GM21515 (cell line): ENCODE measurements around the gene TMEM229A.
"Not testable (repeated sequence)": the region's sequence is repeated elsewhere in the genome, so short reads cannot be mapped to it uniquely, and the experiment has no call there.

ENCODE experiments used
- ATAC-seq: cut with Tn5 transposase; IDR thresholded peaks from one replicate; pipeline ENCODE4 v1.9.1; 2021; ENCODE audit not compliant: unreplicated experiment

Gene TMEM229A

DNA sequence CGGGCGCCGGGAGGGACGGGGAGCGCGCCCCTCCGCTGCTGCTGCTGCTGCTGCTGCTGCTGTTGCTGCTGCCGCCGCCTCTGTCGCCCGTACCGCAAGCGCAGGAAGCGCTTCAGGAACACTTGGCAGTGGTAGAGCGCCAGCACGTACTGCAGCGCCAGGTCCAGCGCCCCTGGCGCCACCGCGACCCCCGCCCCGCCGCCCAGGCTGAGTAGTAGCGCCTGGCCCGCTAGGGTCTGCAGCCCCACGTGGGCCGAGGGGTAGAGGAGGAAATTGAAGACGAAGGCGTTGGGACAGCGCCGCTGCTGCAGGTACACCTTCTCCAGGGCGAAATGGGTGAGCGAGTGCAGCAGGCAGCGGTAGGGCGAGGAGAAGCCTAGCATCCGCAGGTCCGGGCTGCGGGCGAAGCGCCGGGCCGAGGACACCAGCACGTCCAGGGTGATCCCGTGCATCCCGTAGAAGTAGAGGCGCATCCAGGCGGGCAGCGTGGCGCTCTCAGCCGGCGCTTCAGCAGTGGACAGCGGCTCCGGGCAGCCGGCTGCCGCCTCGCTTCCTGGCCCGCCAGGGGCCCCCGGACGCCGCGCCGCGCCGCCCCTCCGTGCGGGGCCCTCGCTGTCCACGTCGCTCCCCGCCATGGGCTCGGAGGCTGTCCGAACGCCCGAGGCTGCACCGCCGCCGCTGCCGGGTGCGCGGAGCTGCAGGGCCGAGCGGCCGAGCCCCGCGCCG lies at the start of gene TMEM229A:
Gene TMEM229A (minus strand): TSS at position 699 of the 726 bp plus-strand sequence. CDS start 64 bp downstream, at position 635.
- ATAC-seq, result no peak

DNA sequence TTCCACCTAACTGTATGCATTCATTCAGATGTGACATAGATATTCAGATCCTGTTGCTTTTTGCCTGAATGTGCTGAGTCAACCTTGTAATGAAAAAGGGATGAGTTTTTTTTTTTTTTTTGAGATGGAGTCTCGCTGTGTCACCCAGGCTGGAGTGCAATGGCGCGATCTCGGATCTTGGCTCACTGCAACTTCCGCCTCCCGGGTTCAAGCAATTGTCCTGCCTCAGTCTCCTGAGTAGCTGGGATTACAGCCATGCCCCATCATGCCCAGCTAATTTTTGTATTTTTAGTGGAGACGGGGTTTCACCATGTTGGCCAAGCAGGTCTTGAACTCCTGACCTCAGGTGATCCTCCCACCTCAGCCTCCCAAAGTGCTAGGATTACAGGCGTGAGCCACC lies 49.4 kb upstream of the TMEM229A start:
- not testable (repeated sequence) for ATAC-seq

DNA sequence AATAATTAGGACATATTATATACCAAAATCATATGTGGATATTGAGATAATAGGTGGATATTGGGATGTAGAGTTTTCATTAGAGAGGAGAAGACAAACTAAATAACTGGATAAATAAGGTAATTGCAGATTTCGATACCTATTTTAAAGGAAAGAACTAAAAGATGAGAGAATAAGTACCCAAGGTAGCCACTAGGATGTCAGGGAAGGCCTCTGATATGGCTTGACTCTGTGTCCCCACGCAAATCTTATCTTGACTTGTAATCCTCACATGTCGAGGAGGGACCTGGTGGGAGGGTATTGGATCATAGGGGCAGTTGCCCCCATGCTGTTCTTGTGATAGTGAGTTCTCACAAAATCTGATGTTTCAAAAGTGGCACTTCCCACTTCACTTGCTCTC lies 44.7 kb upstream of the TMEM229A start:
- no peak for ATAC-seq

DNA sequence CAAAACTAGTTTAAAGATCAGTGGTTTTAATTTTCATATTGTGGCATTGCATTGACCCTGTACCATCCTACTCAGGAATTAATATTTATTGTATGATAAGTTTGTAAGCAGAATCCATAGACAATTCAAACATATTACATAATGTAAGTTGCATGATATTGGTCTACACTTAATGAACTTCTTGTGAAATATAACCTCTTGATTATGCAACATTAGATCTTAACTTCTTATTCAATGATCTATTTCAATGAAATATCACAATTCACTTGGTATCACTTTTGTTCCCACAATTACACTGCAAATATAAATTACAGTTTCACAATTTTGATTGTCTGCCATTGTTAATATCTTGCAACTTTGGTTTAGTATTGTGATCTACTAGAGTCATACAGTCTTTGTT lies 44.0 kb upstream of the TMEM229A start:
- ATAC-seq, result no peak

DNA sequence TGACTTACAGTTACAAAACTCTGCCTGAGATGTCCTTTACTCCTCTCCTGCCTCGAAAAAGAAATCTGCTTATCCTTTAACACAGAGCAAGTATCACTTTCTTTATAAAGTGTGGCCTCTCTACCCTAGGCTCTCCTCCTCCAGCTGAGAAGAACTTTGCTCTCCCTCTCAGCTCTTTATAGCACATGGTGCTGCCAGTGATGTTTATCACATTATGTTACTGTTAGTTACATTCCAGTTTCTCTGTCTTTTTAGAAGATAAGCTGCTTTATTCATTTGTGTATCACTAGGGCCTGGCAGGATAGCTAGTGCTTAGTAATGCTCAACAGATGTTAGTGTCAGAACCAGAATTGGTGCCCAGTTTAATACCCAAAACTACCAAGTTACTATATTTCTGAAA lies 41.1 kb upstream of the TMEM229A start:
- ATAC-seq, result no peak

DNA sequence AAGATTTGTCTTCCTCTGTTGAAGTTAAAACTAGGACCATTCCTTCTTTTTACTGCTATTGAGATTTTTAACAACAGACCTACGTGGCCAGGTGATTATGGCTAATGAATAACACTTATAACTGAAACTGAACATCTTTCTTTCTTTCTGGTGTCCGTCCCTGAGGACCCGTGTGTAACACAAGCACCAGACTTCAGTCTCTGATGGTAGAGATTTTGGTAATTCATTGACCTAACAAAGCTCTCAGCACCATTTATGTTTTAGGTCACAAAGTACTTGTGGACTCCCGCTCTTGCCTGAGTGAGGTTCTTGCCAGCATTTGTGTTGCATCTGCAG lies 40.4 kb upstream of the TMEM229A start:
- no peak for ATAC-seq

DNA sequence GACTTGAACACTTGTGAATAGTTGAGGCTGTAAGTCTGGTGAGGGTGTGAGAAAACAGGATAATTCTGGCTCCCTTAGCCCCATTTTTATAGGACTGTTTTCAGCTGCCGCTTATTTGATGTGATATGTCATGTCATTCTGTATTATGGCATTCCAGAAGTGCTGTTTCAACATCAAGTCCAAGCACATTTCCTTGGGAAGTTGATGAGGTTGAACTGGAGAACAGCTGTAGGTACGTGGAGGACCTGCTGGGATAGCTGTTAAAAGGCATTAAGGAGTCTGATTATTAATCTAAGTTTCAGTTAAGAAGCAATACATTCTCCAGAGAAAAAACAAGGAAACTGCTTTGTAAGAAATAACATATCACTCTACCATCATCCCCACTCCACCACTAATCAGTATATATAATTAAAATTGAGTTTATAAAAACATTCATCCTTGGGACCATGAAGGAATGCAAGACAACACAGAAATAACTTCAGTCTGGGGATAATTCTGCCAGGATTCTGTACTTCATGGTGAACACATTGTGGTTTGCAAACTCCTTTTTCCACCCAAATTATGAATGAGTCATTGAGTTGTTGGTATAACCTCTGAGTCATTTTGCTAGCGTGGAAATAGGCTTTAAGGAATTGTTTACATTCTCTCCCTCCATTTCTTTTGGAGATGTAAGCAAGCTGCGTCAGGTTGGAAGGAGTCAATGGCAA lies 39.9 kb upstream of the TMEM229A start:
- ATAC-seq, result no peak

DNA sequence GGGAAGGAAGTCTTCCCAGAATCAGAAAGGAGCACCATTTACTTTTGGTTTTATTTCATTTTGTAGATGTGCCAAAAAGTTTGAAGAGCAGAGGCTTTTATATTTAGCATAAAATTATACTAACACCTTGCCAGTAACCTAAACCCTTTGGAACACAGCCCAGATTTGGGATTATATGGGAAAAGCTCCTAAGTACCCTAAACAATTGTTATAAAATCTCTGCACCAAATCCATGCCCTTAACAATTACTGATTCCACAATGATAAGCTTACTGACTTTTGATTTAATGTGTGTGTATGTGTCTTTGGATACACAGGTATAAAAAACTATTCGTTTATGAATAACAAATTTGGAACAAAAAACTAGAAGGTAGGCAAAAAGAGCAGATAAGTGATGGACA lies 39.0 kb upstream of the TMEM229A start:
- ATAC-seq, result no peak

DNA sequence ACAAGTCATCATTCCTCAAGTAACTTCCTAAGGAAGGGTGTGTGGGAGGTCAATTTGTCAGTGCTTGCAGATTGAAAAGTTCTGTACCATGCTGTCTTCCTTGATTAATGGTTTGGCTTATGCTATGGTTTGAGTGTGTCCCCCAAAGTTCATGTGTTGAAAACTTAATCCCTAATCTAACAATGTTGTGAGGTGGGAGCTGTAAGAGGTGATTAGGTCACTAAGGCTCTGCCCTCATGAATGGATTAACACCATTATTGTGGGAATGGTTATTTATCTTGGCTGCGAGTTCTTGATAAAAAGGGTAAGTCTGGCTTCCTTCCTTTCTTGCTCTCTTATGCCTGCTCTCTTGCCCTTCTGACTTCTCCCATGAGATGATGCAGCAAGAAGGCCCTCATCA lies 29.3 kb upstream of the TMEM229A start:
- no peak for ATAC-seq

DNA sequence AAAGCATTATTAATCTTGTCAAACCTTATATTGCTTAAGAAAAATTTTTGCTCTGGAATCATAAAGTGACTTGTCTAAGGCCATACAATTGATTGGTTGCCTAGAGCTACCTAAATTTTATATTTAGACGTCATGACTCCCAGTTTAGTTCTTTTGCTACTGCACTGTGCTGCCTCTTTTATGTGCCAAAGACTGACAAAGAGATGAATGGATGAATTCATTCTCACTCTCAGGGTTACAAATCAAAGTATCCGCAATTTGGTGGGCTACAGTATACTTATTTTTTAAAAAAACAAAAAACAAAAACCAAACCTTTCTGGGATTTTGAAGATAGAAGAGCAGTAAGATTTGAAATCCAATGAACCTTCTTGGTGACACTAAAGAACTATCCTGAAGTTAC lies 27.7 kb upstream of the TMEM229A start:
- ATAC-seq, result no peak

DNA sequence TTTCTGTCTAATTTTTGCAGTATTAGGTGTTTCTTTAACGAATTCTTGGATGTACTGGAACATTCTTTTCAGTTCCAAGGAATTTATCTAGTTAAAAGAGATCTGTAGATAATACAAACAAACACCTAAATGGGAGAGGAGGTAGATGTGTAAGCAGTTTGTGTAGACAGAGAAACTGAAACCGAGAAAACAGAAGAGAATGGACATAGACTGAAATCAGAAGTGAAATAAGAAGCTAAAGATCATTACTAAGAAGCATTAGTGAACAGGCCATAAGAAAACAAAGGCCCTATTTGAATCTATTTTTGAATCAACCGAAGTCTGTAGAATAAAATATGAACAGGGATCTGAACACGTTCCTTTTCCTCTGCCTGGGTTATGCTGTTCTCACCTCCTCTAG lies 26.5 kb upstream of the TMEM229A start:
- ATAC-seq, result peak; percentile 100

DNA sequence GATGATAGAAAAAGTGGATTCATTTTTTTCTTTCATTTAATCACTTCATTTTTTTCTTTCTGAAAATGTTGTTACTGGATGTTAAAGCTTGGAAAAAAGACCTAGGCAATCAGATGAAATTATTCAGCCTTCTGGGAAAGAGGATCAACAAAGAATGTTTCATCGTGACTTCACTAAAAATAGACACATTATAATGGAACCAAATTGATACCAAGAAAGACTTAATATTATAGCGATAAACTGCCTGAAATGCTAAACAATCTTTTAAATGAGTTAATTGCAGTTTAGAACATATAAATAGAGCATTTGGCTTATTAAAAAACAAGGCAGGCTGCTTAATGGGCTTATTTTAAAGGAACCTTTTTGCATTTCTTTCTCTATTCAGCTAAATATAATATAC lies 25.6 kb upstream of the TMEM229A start:
- ATAC-seq, result no peak

DNA sequence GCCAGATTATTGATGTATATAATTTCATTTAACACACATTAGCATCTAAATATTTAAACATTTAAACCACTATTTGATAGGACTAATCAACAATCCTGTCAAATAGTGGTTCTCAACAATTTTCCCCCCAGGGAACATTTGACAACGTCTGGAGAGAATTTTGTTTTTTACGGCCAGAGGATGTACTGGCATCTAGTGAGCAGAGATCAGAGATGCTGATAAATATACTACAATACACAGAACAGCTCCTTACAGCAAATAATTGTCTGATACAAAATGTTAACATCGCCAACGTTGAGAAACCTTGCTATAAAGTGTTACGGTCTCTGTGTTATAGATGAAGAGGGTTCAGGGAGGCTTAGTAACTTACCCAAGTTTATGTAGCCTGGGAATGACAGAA lies 25.0 kb upstream of the TMEM229A start:
- no peak for ATAC-seq

DNA sequence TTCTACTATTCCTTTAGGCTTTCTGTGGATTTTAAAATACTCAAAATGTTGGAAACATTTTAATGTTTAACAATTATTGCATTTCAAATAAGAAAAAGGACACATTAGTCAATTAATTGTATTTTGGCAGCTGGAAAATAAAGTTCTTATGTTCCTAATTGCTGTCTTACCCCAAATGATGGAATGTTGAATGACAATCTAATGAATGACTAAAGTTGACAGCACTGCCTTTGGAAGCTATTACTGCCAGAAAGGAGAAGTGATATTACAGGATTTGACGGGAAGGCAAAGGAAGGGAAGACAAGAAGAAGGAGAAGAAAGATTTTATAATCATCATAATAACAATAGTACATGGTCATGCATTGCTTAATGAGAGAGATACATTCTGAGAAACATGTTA lies 23.4 kb upstream of the TMEM229A start:
- ATAC-seq, result no peak

DNA sequence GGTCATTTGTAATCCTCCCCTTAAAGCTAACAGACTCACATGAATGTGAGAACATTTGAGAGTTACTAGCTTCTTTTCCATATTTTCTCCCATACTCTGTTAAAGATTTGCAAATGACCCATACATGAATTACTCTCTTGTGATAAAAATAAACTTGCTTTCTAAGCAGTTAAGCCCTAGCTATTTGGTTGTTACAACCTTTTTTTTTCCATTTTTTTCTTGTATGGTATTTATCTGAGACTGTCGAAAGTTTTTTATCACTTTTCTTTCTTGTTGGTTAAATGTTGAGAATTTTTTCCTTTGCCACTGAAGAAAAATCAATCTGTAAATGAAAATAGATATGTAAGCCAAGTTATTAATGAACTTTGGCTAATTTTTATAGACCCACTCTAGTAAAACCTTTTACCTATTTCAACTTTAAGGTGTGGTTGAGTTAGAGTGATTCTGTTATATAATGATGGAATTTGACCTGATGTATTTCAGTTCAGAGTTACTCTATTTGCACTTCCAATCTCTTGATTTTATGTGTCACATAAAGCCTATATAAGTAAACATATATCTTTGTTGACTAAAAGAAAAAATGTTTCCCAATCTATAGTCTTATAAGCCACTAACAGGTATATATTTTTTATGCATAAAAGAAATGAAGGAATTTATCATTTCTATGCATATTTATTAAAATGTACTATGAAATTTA lies 19.0 kb upstream of the TMEM229A start:
- ATAC-seq, result no peak

DNA sequence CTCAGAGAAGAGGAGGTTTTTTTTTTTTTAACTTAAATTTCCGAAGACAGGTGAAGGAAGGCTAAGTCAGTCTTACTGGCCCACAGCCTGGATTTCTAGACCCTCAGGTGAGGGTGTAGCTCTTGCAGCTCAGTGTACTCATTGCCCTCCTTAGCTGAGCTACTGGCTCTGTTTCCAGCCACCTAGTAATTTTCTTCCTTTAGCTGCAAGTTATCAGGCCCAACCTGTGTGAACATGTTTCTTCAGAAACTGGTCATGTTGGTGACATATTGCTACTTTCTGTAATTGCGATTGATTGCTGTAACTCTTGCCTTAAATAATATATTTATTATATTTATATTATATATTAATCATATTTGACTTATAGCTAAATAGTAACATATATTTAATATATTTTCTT lies 10.0 kb upstream of the TMEM229A start:
- ATAC-seq, result no peak

DNA sequence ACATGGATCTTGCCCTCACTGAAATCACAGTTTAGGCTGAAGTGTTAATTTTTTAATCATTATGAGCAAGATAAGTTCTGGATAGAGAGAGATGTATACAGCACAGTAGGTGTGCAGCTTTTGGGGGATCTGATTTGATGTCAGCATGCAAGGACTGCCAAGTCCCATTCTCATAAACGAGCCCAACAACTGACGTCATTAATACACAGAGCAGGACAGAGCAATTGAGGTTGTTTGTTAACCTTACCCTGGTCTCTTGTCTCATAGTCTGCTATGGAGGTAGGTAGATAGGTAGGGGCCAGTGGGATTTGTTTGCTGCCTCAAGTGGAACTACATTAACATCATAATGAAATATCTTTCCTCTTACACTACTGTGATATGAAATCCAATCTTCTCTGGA lies 8.6 kb upstream of the TMEM229A start:
- ATAC-seq, result no peak

DNA sequence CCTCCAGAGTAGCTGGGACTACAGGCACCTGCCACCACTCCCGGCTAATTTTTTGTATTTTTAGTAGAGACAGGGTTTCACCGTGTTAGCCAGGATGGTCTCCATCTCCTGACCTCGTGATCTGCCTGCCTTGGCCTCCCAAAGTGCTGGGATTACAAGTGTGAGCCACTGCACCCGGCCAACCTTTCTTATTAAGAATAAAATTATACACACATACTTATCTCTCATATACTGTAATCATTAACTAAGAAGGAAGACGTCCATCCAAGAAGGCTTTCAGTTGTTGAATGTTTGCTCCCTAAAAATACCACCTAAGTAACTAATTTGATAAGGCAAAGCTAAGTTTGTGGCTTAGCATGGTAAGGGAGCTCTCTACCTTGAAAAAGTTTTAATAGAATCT lies 5.0 kb upstream of the TMEM229A start:
- not testable (repeated sequence) for ATAC-seq

DNA sequence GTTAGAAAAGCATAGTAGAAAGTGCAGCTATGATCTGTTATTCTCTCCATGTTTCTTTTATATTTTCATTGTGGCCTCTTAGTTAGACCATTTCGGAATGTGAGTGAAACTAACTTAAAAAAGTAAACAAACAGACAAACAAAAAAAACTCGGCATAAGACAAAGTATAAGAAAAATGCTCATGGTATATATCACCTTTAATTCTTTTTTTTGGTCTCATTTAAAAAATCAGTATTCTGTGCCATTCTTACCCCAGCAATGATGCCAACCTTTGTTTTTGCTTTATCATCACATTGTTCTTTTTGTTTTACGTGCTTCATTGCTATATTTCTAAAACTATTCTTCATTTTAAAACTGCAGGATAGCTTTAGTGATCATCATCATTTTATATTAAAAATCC lies 2.8 kb upstream of the TMEM229A start:
- no peak for ATAC-seq

DNA sequence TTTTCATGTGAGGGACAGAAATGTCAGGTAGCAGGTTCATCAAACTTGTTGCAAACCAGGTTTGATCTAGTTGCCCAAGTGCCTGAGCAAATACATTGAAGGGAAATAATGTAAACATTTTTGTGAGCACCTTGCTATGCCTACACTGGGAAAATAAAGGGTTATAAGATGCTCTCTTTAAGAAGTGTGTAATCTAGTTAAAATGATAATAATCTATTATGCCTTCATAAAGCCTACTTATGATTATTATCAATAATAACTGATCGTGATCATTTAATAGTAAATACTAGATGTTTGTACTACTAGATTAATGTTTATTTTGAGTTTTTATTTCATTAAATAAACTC lies 1.9 kb upstream of the TMEM229A start:
- no peak for ATAC-seq

DNA sequence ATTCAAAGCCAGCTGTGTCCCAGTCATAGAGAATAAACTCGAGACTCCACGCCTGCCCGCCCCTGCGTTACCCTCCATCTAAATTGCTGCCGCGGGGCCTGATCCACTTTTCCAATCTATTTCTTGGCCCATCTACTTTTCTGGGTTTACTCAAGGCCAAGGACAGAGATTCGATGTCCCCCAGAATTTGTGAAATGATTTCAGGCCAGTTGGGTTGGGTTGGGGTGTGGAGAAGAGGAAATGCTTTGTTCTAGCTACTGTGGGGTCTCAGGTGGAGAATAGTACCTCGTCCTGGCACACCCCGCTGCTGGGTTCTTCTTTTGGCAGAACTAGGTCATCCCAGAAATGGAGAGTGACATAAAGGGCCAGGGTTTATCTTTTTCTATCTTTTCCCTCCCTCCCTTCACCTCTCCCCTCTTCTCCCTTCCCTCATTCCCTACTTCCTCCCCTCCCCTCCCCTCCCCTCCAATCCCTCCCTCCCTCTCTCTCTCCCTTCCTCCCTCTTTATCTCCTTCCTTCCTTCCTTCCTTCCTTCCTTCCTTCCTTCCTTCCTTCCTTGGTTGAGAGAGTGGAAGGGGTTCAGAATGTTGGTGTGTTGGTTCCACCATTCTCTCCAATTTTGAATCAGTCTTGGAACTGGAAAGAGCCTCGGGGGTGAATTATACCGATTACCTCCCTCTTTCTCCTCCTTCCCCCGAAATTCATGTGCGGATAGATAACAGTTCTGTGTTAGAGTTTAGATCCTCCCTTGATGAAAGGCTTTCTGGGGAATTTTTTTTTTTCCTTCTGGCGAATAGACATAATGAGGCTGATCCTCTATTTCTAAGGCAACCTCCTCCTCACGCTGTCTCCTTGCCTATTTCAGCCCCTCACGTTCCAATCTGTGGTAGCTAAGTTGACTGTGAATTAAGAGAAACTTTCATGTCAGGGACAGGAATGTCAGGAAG lies 1.2 kb upstream of the TMEM229A start:
- no peak for ATAC-seq
